Hepatocyte (in vitro differentiated cells): ENCODE data around the gene UBA1. TPM values are rescaled to one million over a fixed set of nuclear protein-coding genes. Genes with fewer than 3 reads are reported as not detected.

ENCODE experiments used
- DNase-seq: peaks from one replicate; pipeline ENCODE4 v3.0.0-alpha.2; 2016; ENCODE audit warnings: low spot score
- H2AFZ ChIP-seq: fragments of 200-600 bp; sonication (generic); 2 replicates; pipeline ENCODE4 v1.6.0; 2016; ENCODE audit warnings: antibody characterized with exemption, mild to moderate bottlenecking
- H3K27ac ChIP-seq: fragments of 200-600 bp; sonication (generic); 2 replicates; pipeline ENCODE4 v1.5.1; 2016; ENCODE audit warnings: mild to moderate bottlenecking
- H3K27me3 ChIP-seq: fragments of 200-600 bp; sonication (generic); 2 replicates; pipeline ENCODE4 v1.6.1; 2016
- H3K36me3 ChIP-seq: fragments of 200-600 bp; sonication (generic); replicated peaks from 2 replicates; pipeline ENCODE4 v1.5.1; 2016; ENCODE audit warnings: low read depth; ENCODE audit not compliant: insufficient read depth
- H3K4me1 ChIP-seq: fragments of 200-600 bp; sonication (generic); 2 replicates; pipeline ENCODE4 v1.5.1; 2016; ENCODE audit warnings: mild to moderate bottlenecking, moderate library complexity; ENCODE audit not compliant: insufficient read depth
- H3K4me2 ChIP-seq: fragments of 200-600 bp; sonication (generic); 2 replicates; pipeline ENCODE4 v1.6.0; 2016
- H3K4me3 ChIP-seq: fragments of 200-600 bp; sonication (generic); 2 replicates; pipeline ENCODE4 v1.5.1; 2016; ENCODE audit warnings: mild to moderate bottlenecking
- H3K79me2 ChIP-seq: fragments of 200-600 bp; sonication (generic); 2 replicates; pipeline ENCODE4 v1.6.0; 2017; ENCODE audit warnings: mild to moderate bottlenecking
- H3K9me2 ChIP-seq: fragments of 200-600 bp; sonication (generic); replicated peaks from 2 replicates; pipeline ENCODE4 v1.6.0; 2017; ENCODE audit warnings: mild to moderate bottlenecking; ENCODE audit not compliant: insufficient read depth
- H3K9me3 ChIP-seq: fragments of 200-600 bp; sonication (generic); 2 replicates; pipeline ENCODE4 v1.5.1; 2016; ENCODE audit warnings: low read depth, mild to moderate bottlenecking
- H4K20me1 ChIP-seq: fragments of 200-600 bp; sonication (generic); 2 replicates; pipeline ENCODE4 v1.6.0; 2016; ENCODE audit warnings: mild to moderate bottlenecking; ENCODE audit not compliant: insufficient read depth, poor library complexity, severe bottlenecking
- EZH2 ChIP-seq: fragments of 200-600 bp; sonication (generic); IDR thresholded peaks from 2 replicates; pipeline ENCODE4 v1.6.1; 2016; ENCODE audit warnings: antibody characterized with exemption, mild to moderate bottlenecking, borderline replicate concordance
- EZH2phosphoT487 ChIP-seq: fragments of 200-600 bp; sonication (generic); IDR thresholded peaks from one replicate; pipeline ENCODE4 v1.6.1; 2018; ENCODE audit warnings: antibody characterized with exemption, mild to moderate bottlenecking, low read depth, moderate library complexity; ENCODE audit not compliant: unreplicated experiment, severe bottlenecking
- WGBS: methylation state at CpG from one replicate; pipeline ENCODE4 v1.1.6; 2016; ENCODE audit warnings: low lambda C conversion rate; ENCODE audit errors: missing lambda C conversion rate; 5-methylcytosine and 5-hydroxymethylcytosine counted together
- polyA plus RNA-seq: library from polyadenylated mRNA; unstranded; fragments of >200 nt; fragmentation: Nextera tagmentation; extraction: Ambion mirVana; gene quantifications from 2 replicates; pipeline ENCODE4 v1.2.1, GENCODE V29; 2016
- total RNA-seq: library from RNA; depleted of rRNA; stranded (reverse); fragments of >200 nt; gene quantifications from 2 replicates; pipeline ENCODE4 v1.2.3, GENCODE V29; 2014
- TF ChIP-seq, protein P1 (sequence below): fragments of 200-600 bp; sonication (generic); IDR thresholded peaks from 2 replicates; pipeline ENCODE4 v1.5.1; 2016; ENCODE audit warnings: antibody characterized with exemption, mild to moderate bottlenecking; ENCODE audit not compliant: poor library complexity

Gene UBA1
- total and polyA plus RNA-seq, 2 experiments from 2014 or later: 236 to 253 TPM

DNA sequence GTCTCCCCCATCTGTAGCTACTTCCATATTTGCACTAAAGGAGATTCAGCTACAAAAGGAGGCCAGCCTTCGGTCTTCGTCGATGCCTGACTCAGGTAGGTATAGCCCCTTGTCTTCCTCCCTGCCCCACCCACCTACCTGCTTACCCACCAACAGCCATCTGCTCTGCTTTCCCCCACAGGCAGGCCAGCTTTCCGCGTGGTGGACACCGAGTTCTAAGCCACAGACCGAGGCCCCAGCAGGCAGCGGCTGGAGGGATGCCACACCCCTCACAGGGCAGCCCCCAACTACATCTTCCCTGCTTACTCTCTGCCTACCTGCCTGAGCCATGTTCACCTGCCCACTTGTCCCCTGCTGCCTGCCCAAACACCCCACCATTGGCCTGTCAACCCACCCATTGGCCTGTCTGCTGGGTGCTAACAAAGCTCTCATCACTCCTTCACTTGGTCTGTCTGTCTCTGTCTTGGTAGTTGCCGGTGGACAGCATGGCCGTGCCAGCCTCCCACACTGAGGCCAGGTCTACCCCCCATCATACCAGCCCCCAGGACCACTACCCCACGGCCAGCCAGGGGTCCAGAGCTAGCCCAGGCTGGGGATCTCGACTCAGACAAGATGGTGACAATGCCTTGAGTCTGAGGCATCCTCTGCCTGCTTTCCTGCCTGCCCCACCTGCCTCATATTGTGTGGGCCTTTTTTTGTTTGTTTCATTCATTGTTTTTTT, 35.1 kb downstream of the UBA1 start:
- Histone ChIP-seq H4K20me1 (peaks cover 2% of the 10 kb centered on the region), H3K79me2 (peaks cover under 1% of the 10 kb centered on the region), H3K9me3 (no peaks in the 10 kb centered on the region), H3K27ac (no peak overlapping the region), H3K4me3 (no peak overlapping the region), H3K9me2 (no peaks in the 10 kb centered on the region), H3K36me3 (no peaks in the 10 kb centered on the region), H3K27me3 (no peaks in the 10 kb centered on the region), H2AFZ (no peak overlapping the region), H3K4me2 (no peak overlapping the region), H3K4me1 (peaks cover 9% of the 10 kb centered on the region)
- DNase-seq: no peak
- TF ChIP-seq, protein P1, sequence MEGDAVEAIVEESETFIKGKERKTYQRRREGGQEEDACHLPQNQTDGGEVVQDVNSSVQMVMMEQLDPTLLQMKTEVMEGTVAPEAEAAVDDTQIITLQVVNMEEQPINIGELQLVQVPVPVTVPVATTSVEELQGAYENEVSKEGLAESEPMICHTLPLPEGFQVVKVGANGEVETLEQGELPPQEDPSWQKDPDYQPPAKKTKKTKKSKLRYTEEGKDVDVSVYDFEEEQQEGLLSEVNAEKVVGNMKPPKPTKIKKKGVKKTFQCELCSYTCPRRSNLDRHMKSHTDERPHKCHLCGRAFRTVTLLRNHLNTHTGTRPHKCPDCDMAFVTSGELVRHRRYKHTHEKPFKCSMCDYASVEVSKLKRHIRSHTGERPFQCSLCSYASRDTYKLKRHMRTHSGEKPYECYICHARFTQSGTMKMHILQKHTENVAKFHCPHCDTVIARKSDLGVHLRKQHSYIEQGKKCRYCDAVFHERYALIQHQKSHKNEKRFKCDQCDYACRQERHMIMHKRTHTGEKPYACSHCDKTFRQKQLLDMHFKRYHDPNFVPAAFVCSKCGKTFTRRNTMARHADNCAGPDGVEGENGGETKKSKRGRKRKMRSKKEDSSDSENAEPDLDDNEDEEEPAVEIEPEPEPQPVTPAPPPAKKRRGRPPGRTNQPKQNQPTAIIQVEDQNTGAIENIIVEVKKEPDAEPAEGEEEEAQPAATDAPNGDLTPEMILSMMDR: no peak
- TF ChIP-seq EZH2 (no peak), EZH2phosphoT487 (no peak)
- 96% methylated on average over 12 of the region's 12 CpGs for WGBS

DNA sequence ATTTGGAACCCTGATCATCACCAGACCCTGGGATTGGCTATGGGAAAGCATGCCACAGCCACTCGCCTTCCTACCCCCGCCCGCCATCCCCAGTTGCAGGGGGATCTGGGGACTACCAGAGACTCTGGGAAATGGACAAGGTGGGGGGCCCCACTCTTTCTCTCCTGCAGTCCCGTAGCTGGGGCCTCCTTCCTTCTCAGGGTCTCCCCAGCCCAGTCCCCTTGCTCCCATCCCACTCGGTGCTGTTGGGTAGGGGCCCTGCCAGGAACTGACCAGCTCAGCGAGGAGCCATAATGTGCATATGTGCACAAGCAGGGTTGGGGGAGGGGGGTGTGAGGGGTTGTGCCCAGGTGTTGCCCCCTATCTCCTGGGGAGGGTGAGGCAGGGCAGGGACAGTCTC, 35.8 kb downstream of the UBA1 start:
- no peak overlapping the region for H3K4me2 ChIP-seq
- no peak overlapping the region for H3K27ac ChIP-seq
- H3K9me3 ChIP-seq: no peaks in the 10 kb centered on the region
- no peak for DNase-seq
- WGBS: 96% methylated on average over 6 of the region's 6 CpGs
- no peaks in the 10 kb centered on the region for H3K27me3 ChIP-seq
- H3K36me3 ChIP-seq: no peaks in the 10 kb centered on the region
- H2AFZ ChIP-seq: no peak overlapping the region
- H4K20me1 ChIP-seq: no peaks in the 10 kb centered on the region
- TF ChIP-seq, protein P1: no peak
- TF ChIP-seq EZH2 (no peak), EZH2phosphoT487 (no peak)
- no peaks in the 10 kb centered on the region for H3K9me2 ChIP-seq
- H3K4me1 ChIP-seq: peaks cover 9% of the 10 kb centered on the region
- no peak overlapping the region for H3K4me3 ChIP-seq
- H3K79me2 ChIP-seq: peaks cover 7% of the 10 kb centered on the region

- Histone ChIP-seq H2AFZ (no peak overlapping the region), H3K4me3 (no peak overlapping the region)
- no peak for TF ChIP-seq EZH2
Measured at GRCh38 chrX:47230136-47230868, 36.7 kb downstream of the UBA1 start.

GRCh38 chrX:47231167-47231566, 37.5 kb downstream of the UBA1 start:
- Histone ChIP-seq H3K4me1 (peaks cover 18% of the 10 kb centered on the region), H3K36me3 (no peaks in the 10 kb centered on the region), H3K79me2 (peaks cover 25% of the 10 kb centered on the region), H3K4me3 (no peak overlapping the region), H3K9me3 (no peaks in the 10 kb centered on the region), H4K20me1 (peaks cover under 1% of the 10 kb centered on the region), H3K27ac (peak overlapping the region; percentile 99), H3K27me3 (no peaks in the 10 kb centered on the region), H2AFZ (no peak overlapping the region), H3K4me2 (no peak overlapping the region), H3K9me2 (no peaks in the 10 kb centered on the region)
- WGBS: 92% methylated on average over 2 of the region's 2 CpGs
- TF ChIP-seq EZH2phosphoT487 (no peak), EZH2 (no peak)
- TF ChIP-seq, protein P1: no peak
- no peak for DNase-seq

More at GRCh38 chrX:47230136-47230868, 36.7 kb downstream of the UBA1 start:
- WGBS: 90% methylated on average over 5 of the region's 5 CpGs
- no peak overlapping the region for H3K27ac ChIP-seq
- H3K9me2 ChIP-seq: no peaks in the 10 kb centered on the region
- no peaks in the 10 kb centered on the region for H3K36me3 ChIP-seq
- no peak overlapping the region for H3K4me2 ChIP-seq
- H4K20me1 ChIP-seq: no peaks in the 10 kb centered on the region
- H3K79me2 ChIP-seq: peaks cover 16% of the 10 kb centered on the region
- no peaks in the 10 kb centered on the region for H3K9me3 ChIP-seq
- H3K27me3 ChIP-seq: no peaks in the 10 kb centered on the region
- peaks cover 17% of the 10 kb centered on the region for H3K4me1 ChIP-seq
- no peak for DNase-seq
